Measurements from ENCODE around the gene PDE2A. TPM values are rescaled to one million over a fixed set of nuclear protein-coding genes. Genes with fewer than 3 reads are reported as not detected.

Gene PDE2A
- total and polyA plus RNA-seq, 2 of the 4 experiments (the other 2 are of a cell fraction), result 0.02 TPM; not detected in 1

- dilution Hi-C loops (cut with HindIII; ENCODE audit: low sequenced_read_pairs, unreplicated experiment), result no loop called here
- H3K79me1 ChIP-seq (ENCODE audit: low read depth in 1 of 2, low read length in 2 of 2), result no peaks in the 10 kb centered on the region
- H3K9ac ChIP-seq (ENCODE audit: low read depth, low read length), result no peak overlapping the region
- CTCF ChIA-PET, result no interaction called here
- BruUV-seq (replicated peaks), result no TSS peak
- peaks cover 7% of the 10 kb centered on the region; the same call in 1 of the 2 replicates for H3K9me3 ChIP-seq (ENCODE audit: control insufficient read depth, insufficient read depth, low read length)
- no peak overlapping the region for H2BK15ac ChIP-seq (ENCODE audit: low read depth, low read length)
- peaks cover 2% of the 10 kb centered on the region; the same call in 1 of the 2 replicates for H4K20me1 ChIP-seq (ENCODE audit: insufficient read depth, low read length)
- no peak for DNase-seq
- H3K36me3 ChIP-seq (ENCODE audit: control insufficient read depth, insufficient read depth, low read length), result no peaks in the 10 kb centered on the region
- WGBS, 2 experiments (ENCODE audit: extremely low coverage in 2 of 2, insufficient read length in 1 of 2), result 58% methylated on average over 8 of the region's 22 CpGs; no CpG with 5 or more reads in 1 of the 2 experiments
- in situ Hi-C loops (cut with MboI; ENCODE audit: low sequenced_read_pairs), result loop anchor here (10.0 kb wide), 1 partner anchor 61 kb away; no protein-coding TSS in a partner anchor
- H3K27ac ChIP-seq (ENCODE audit: insufficient read depth, low read length), result no peak overlapping the region
- H3K27me3 ChIP-seq (ENCODE audit: control insufficient read depth, insufficient read depth, low read length), result peaks cover 88% of the 10 kb centered on the region
- no peak overlapping the region for H2BK120ac ChIP-seq (ENCODE audit: low read depth, low read length)
- H3K23ac ChIP-seq (ENCODE audit: low read depth, low read length), result no peak overlapping the region
- H3K18ac ChIP-seq (ENCODE audit: low read depth, low read length), result no peak overlapping the region
- no peak overlapping the region for H4K5ac ChIP-seq (ENCODE audit: low read depth, low read length)
- intact Hi-C loops (cut with micrococcal nuclease), result no loop called here
- TF ChIP-seq RAD21 (IDR thresholded peaks at IDR 0.05; ENCODE audit: low read length), result no peak
- TF ChIP-seq MAZ (IDR thresholded peaks at IDR 0.05; ENCODE audit: borderline replicate concordance, low read depth, low read length), result no peak
- no peak for TF ChIP-seq CHD1 (IDR thresholded peaks at IDR 0.05; ENCODE audit: low read depth, low read length)
- no peak for TF ChIP-seq BHLHE40 (IDR thresholded peaks at IDR 0.05; ENCODE audit: low read depth, low read length)
- no peak for TF ChIP-seq MAFK (IDR thresholded peaks at IDR 0.05; ENCODE audit: low read depth, low read length)
- TF ChIP-seq RFX5 (IDR thresholded peaks at IDR 0.05; ENCODE audit: low read depth, low read length), result no peak
- no peak for TF ChIP-seq CTCF (conservative IDR thresholded peaks at IDR 0.05; ENCODE audit: low read depth, low read length)
- TF ChIP-seq CEBPB (IDR thresholded peaks at IDR 0.05; ENCODE audit: low read depth, low read length), result no peak
- TF ChIP-seq NFE2L2 (IDR thresholded peaks at IDR 0.05; ENCODE audit: low read depth, low read length), result no peak
- TF ChIP-seq USF2 (IDR thresholded peaks at IDR 0.05; ENCODE audit: low read depth, low read length), result no peak
- TF ChIP-seq FOS (IDR thresholded peaks at IDR 0.05; ENCODE audit: low read depth, low read length), result no peak
- no peak for TF ChIP-seq MXI1 (IDR thresholded peaks at IDR 0.05; ENCODE audit: borderline replicate concordance, low read depth, low read length)
- H2AK5ac ChIP-seq (ENCODE audit: low read depth, low read length), result no peak overlapping the region
- H2BK20ac ChIP-seq (ENCODE audit: low read depth, low read length), result no peak overlapping the region
- peak overlapping the region; percentile 67 for H2AK9ac ChIP-seq (replicated peaks; ENCODE audit: low read depth, low read length, poor library complexity)
- no peak overlapping the region for H3K56ac ChIP-seq (ENCODE audit: extremely low read depth, insufficient read depth, low read length)
- H4K8ac ChIP-seq (ENCODE audit: low read depth in 2 of 2, low read length in 2 of 2), result no peak overlapping the region
- H3K14ac ChIP-seq (replicated peaks; ENCODE audit: low read depth, low read length), result no peak overlapping the region
- no peak overlapping the region for H4K91ac ChIP-seq (ENCODE audit: insufficient read depth, low read depth, low read length)
- H3K4ac ChIP-seq (ENCODE audit: low read depth, low read length), result no peak overlapping the region
- H3K4me3 ChIP-seq (ENCODE audit: insufficient read depth, low read depth, low read length), result no peak overlapping the region
- H2AFZ ChIP-seq (replicated peaks; ENCODE audit: low read length, poor library complexity), result peak overlapping the region; percentile 61
- POLR2A ChIA-PET (ENCODE audit: unreplicated experiment), result no interaction called here
- no peaks in the 10 kb centered on the region; the same call in 1 of the 2 replicates for H3K4me1 ChIP-seq (ENCODE audit: control insufficient read depth, insufficient read depth, low read length)
- H2BK5ac ChIP-seq (ENCODE audit: low read depth, low read length, poor library complexity, severe bottlenecking), result no peak overlapping the region
- ATAC-seq (ENCODE audit: low read depth), result no peak
- H3K9me1 ChIP-seq (ENCODE audit: insufficient read depth, low read length), result no peaks in the 10 kb centered on the region
- H3K4me2 ChIP-seq (ENCODE audit: low read depth, low read length), result peak overlapping the region; percentile 58; the same call in 1 of the 2 replicates
These were observed 90.5 kb downstream of the PDE2A start for GRCh38 chr11:72583616-72584292.

All from IMR-90 (cell line).